C4-2B (cell line): Measurements from ENCODE around the gene JAZF1.

Experiments used
- ZFX ChIP-seq: fragments of 450-650 bp; IDR thresholded peaks from 2 replicates; pipeline ENCODE4 v1.6.1; 2017
- TF ChIP-seq, protein P1 (sequence below): fragments of 450-650 bp; conservative IDR thresholded peaks from 2 replicates; pipeline ENCODE4 v1.5.1; 2017; ENCODE audit warnings: mild to moderate bottlenecking

DNA sequence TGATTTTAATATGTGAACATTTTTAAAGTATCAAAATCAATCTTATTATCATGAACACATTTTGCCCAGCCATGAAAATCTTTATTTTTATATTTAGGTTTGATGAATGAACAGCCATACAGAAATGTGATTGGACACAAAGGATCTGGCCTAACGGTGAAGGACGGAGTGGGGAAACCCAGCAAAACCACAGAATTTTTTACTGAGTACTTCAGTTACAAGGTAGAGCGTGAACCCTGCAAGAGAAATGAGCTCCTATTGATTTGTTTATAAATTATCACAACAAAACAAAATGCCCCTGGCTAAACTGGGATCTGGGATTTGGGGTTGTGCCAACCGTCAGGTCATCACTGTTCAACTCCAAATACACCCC is 118.8 kb downstream of the JAZF1 start:
- TF ChIP-seq, protein P1, sequence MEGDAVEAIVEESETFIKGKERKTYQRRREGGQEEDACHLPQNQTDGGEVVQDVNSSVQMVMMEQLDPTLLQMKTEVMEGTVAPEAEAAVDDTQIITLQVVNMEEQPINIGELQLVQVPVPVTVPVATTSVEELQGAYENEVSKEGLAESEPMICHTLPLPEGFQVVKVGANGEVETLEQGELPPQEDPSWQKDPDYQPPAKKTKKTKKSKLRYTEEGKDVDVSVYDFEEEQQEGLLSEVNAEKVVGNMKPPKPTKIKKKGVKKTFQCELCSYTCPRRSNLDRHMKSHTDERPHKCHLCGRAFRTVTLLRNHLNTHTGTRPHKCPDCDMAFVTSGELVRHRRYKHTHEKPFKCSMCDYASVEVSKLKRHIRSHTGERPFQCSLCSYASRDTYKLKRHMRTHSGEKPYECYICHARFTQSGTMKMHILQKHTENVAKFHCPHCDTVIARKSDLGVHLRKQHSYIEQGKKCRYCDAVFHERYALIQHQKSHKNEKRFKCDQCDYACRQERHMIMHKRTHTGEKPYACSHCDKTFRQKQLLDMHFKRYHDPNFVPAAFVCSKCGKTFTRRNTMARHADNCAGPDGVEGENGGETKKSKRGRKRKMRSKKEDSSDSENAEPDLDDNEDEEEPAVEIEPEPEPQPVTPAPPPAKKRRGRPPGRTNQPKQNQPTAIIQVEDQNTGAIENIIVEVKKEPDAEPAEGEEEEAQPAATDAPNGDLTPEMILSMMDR: no peak
- no peak for TF ChIP-seq ZFX
